Measurements from ENCODE around the gene NCLN.

NCLN gene

GRCh38 chr19:3252650-3253049 lies 66.9 kb downstream of the NCLN start:
- DNase-seq: no peak

GRCh38 chr19:3253270-3253669 lies 67.5 kb downstream of the NCLN start:
- no peak for DNase-seq

- no peak for DNase-seq
Measured at GRCh38 chr19:3254520-3254919, 68.8 kb downstream of the NCLN start.

GRCh38 chr19:3257071-3257470 lies 71.3 kb downstream of the NCLN start:
- DNase-seq: no peak
